ENCODE measurements around the gene CHMP1B. TPM values are rescaled to one million over a fixed set of nuclear protein-coding genes. Genes with fewer than 3 reads are reported as not detected.

CHMP1B gene
- total and polyA plus RNA-seq, 7 donors, result 77.9 to 460 (median 321) TPM

DNA sequence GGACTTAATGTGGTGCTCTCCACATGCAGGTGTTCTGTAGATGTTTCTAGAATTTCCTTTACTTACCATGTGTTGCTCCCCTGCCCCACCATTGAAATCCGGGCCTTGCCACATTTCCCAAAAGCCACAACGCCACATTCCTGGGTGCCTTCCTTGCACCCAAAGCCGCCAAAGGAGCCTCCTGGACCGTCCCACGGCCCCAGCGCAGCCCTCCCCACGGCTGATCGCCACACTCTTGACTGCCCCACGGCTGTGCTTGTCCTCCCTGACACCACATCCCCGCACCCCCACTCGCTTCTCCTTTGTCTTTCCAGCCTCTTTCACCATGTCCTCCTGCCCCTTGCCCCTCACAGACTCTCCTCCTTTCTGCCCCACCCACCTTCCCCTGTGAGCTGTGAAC lies 40.2 kb upstream of the CHMP1B start:
- intact Hi-C loops (cut with DNase I), result no loop called here
- Histone ChIP-seq H3K27ac (no peak overlapping the region), H3K4me3 (no peak overlapping the region), H3K4me1 (peaks cover 3% of the 10 kb centered on the region), H3K9me3 (no peaks in the 10 kb centered on the region), H3K27me3 (ENCODE audit: insufficient read depth in 3 of 3, low read length in 2 of 3) (no peaks in the 10 kb centered on the region), H3K36me3 (ENCODE audit: insufficient read depth in 1 of 2, low read depth in 1 of 2) (no peaks in the 10 kb centered on the region)
- TF ChIP-seq, protein P1, sequence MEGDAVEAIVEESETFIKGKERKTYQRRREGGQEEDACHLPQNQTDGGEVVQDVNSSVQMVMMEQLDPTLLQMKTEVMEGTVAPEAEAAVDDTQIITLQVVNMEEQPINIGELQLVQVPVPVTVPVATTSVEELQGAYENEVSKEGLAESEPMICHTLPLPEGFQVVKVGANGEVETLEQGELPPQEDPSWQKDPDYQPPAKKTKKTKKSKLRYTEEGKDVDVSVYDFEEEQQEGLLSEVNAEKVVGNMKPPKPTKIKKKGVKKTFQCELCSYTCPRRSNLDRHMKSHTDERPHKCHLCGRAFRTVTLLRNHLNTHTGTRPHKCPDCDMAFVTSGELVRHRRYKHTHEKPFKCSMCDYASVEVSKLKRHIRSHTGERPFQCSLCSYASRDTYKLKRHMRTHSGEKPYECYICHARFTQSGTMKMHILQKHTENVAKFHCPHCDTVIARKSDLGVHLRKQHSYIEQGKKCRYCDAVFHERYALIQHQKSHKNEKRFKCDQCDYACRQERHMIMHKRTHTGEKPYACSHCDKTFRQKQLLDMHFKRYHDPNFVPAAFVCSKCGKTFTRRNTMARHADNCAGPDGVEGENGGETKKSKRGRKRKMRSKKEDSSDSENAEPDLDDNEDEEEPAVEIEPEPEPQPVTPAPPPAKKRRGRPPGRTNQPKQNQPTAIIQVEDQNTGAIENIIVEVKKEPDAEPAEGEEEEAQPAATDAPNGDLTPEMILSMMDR (IDR thresholded peaks at IDR 0.05), result no peak
- DNase-seq (no peak), ATAC-seq (no peak)
- 82 to 90% (median 89%) methylated on average over 11 of the region's 11 CpGs for WGBS, 3 donors

DNA sequence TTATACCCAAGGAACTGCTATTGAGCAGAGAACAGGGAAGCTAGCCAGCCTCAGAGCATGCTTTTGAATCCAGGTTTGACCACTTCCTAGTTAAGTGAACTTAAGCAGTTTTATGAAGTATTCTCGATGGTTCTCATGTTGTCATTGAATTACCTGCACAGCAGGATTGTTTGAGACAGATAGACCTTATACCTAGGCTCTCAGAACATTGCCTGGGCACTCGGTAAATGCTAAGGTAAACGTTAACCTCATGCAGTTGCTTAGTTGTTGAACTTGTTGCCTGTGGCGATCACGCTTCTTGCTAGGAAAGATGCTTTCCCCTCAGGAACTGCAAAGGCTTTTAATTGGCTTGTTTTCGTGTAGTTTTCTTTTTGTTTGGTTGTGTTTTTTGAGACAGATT lies 34.0 kb upstream of the CHMP1B start:
- 78 to 83% (median 78%) methylated on average over 6 of the region's 6 CpGs for WGBS, 3 donors
- H3K27ac ChIP-seq, result no peak overlapping the region
- no peaks in the 10 kb centered on the region for H3K36me3 ChIP-seq (ENCODE audit: insufficient read depth in 1 of 2, low read depth in 1 of 2)
- ATAC-seq, result no peak
- TF ChIP-seq, protein P1 (IDR thresholded peaks at IDR 0.05), result no peak
- DNase-seq, result no peak
- H3K4me1 ChIP-seq, result no peaks in the 10 kb centered on the region
- H3K9me3 ChIP-seq, result no peaks in the 10 kb centered on the region
- H3K4me3 ChIP-seq, result no peak overlapping the region
- intact Hi-C loops (cut with DNase I), result no loop called here
- H3K27me3 ChIP-seq (ENCODE audit: insufficient read depth in 3 of 3, low read length in 2 of 3), result no peaks in the 10 kb centered on the region

DNA sequence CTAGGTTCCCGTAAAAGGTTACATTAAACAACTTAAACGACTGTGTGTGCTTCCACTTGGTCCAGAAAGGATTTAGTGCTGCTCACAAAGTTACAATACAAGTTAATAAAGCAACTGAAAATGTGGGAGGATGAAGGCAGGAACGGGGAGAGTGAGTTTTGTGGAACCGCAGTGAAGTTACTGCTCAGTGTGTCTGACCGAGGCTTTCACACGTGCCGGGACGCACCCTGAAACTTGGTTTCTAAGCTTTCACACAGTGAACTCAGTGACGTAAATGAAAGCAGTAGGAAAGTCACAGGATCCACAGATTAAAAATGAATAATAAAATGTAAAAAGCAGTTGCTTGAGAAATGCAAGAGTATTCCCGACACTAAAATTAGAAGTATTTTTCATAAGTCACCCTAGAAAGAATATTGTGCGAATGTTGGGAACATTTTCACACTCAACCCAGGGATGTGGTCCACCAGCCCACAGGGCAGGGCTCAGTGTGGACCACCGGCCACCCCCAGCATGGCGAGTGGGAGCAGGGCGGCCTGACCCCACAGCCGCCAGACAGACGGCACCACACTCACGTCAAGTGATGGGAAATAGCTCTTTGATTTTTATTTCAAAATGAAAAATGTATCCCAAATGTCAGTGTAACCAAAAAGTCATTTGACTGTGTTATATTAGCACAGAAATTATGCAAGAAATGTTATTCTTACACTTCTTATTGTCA lies 32.6 kb upstream of the CHMP1B start:
- Histone ChIP-seq H3K27ac (no peak overlapping the region), H3K36me3 (ENCODE audit: insufficient read depth in 1 of 2, low read depth in 1 of 2) (no peaks in the 10 kb centered on the region), H3K27me3 (ENCODE audit: insufficient read depth in 3 of 3, low read length in 2 of 3) (no peaks in the 10 kb centered on the region), H3K4me3 (no peak overlapping the region), H3K9me3 (no peaks in the 10 kb centered on the region), H3K4me1 (no peaks in the 10 kb centered on the region)
- no peak for ATAC-seq
- DNase-seq, result no peak
- TF ChIP-seq, protein P1 (IDR thresholded peaks at IDR 0.05), result no peak
- intact Hi-C loops (cut with DNase I), result no loop called here
- WGBS, 3 donors, result 71 to 80% (median 79%) methylated on average over 17 of the region's 17 CpGs

DNA sequence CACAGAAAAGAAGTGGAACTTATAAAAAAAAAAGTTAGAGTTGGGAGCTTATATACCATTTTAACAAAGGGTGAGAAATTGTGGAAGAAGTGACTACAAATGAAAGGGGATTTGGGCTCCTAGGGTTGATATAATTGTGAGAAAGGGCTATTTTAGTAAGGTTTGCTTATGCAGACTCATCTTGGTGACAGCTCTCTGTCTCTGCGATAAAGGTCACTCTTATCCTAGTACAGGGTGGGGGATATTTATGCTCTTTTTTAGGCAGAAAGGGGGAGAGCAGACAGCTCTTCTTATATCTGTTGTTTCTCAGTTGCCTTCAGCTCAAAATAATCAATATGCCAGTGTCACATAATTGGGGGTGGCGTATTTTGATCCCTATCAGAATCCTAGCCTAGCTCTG lies 31.3 kb upstream of the CHMP1B start:
- no peak overlapping the region for H3K4me3 ChIP-seq
- DNase-seq (no peak), ATAC-seq (no peak)
- WGBS, 3 donors, result 87 to 94% (median 92%) methylated on average over 2 of the region's 2 CpGs
- intact Hi-C loops (cut with DNase I), result no loop called here
- no peaks in the 10 kb centered on the region for H3K36me3 ChIP-seq (ENCODE audit: insufficient read depth in 1 of 2, low read depth in 1 of 2)
- no peaks in the 10 kb centered on the region for H3K9me3 ChIP-seq
- H3K4me1 ChIP-seq, result no peaks in the 10 kb centered on the region
- TF ChIP-seq, protein P1 (IDR thresholded peaks at IDR 0.05), result no peak
- H3K27ac ChIP-seq, result no peak overlapping the region
- H3K27me3 ChIP-seq (ENCODE audit: insufficient read depth in 3 of 3, low read length in 2 of 3), result no peaks in the 10 kb centered on the region

GRCh38 chr18:11820697-11821096 lies 30.5 kb upstream of the CHMP1B start:
- Histone ChIP-seq H3K4me3 (no peak overlapping the region), H3K36me3 (ENCODE audit: insufficient read depth in 1 of 2, low read depth in 1 of 2) (no peaks in the 10 kb centered on the region), H3K4me1 (no peaks in the 10 kb centered on the region), H3K9me3 (no peaks in the 10 kb centered on the region), H3K27me3 (ENCODE audit: insufficient read depth in 3 of 3, low read length in 2 of 3) (no peaks in the 10 kb centered on the region), H3K27ac (no peak overlapping the region)
- intact Hi-C loops (cut with DNase I), result no loop called here
- WGBS, 3 donors, result 53 to 80% (median 77%) methylated on average over 2 of the region's 2 CpGs
- no peak for DNase-seq
- ATAC-seq, result no peak
- TF ChIP-seq, protein P1 (IDR thresholded peaks at IDR 0.05), result no peak

All from psoas muscle (tissue), 8 donors.